ENCODE results near the gene KMT2B. TPM values are rescaled to one million over a fixed set of nuclear protein-coding genes. Genes with fewer than 3 reads are reported as not detected.

KMT2B gene
- total RNA-seq, 4 donors from 2014 or later, result 7.3 to 26.6 (median 15.1) TPM

DNA sequence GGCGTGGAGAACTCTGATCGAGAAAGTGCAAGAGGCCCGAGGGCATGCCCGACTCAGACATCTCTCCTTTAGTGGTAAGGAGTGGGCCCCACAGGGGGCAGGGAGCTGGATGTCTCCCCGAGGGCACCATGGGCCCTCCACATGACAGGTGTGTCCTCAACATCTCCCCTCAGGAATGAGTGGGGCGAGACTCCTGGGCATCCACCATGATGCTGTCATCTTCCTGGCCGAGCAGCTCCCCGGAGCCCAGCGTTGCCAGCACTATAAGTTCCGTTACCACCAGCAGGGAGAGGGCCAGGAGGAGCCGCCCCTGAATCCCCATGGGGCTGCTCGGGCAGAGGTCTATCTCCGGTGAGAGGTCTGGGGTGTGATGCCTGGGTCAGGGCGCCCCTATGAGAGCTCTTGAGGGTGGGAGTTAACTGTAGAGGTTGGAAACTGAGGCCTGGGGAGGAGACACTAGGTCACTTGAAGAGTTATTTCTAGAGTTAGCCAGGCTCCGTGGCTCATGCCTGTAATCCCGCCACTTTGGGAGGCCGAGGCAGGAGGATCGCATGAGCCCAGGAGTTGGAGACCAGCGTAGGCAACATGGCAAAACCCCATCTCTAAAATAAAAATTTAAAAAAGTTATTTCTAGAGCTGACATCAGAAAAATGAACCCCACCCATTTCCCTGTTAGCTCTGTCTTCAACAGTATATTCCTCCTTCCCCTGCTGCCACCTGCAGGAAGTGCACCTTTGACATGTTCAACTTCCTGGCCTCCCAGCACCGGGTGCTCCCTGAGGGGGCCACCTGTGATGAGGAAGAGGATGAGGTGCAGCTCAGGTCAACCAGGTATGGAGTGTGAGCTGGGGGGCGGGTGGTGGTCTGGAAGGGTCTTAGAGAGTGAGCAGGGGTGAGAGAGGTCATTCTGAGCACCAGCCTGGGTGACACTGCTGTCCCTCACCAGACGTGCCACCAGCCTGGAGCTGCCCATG, 19.4 kb downstream of the KMT2B start:
- TF ChIP-seq, protein P1, sequence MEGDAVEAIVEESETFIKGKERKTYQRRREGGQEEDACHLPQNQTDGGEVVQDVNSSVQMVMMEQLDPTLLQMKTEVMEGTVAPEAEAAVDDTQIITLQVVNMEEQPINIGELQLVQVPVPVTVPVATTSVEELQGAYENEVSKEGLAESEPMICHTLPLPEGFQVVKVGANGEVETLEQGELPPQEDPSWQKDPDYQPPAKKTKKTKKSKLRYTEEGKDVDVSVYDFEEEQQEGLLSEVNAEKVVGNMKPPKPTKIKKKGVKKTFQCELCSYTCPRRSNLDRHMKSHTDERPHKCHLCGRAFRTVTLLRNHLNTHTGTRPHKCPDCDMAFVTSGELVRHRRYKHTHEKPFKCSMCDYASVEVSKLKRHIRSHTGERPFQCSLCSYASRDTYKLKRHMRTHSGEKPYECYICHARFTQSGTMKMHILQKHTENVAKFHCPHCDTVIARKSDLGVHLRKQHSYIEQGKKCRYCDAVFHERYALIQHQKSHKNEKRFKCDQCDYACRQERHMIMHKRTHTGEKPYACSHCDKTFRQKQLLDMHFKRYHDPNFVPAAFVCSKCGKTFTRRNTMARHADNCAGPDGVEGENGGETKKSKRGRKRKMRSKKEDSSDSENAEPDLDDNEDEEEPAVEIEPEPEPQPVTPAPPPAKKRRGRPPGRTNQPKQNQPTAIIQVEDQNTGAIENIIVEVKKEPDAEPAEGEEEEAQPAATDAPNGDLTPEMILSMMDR (IDR thresholded peaks at IDR 0.05; ENCODE audit: low read depth), result no peak

DNA sequence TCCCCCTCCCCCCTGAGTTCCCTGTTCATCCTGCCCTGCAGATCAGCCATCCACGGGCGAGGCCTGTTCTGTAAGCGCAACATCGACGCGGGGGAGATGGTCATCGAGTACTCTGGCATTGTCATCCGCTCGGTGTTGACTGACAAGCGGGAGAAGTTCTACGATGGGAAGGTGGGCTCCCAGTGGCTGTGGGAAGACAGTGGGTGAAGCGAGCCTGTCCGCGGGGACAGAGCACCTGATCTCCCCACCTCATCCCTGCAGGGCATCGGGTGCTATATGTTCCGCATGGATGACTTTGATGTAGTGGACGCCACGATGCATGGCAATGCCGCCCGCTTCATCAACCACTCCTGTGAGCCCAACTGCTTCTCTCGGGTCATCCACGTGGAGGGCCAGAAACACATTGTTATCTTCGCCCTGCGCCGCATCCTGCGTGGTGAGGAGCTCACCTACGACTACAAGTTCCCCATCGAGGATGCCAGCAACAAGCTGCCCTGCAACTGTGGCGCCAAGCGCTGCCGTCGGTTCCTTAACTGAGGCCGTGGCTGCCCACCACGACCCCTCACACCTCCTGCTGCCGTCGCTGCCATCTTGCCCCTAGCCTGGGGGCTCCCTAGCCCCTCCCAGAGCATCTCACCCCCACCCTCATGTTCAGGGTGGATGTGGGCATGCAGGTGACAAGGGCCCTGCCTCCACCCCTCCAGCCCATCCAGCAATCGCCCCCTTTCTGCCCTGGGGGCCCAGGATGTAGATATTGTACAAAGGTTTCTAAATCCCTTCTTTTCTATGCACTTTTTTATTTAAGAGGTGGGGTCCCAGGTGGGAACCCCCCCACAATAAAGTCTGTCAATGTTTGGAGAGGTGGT, 20.5 kb downstream of the KMT2B start:
- TF ChIP-seq, protein P1 (IDR thresholded peaks at IDR 0.05; ENCODE audit: low read depth), result no peak

DNA sequence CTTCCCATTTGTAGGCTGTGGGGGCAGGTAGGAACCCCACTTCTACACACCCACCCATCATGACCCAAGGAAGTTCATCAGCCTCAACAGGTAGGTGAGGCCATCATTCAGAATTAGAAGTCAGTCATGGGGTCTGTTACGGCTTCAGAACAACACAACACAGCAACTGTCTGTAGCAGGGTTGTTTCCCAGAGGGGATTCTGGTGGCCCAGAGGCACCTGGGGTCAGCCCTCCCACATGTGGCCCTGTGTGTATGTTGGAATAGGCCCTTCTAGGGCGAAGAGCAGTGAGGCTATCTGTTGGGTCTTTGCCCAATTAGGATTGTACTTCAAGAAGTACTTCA, 21.1 kb downstream of the KMT2B start:
- TF ChIP-seq, protein P1 (IDR thresholded peaks at IDR 0.05; ENCODE audit: low read depth), result no peak

GRCh38 chr19:35739275-35740107, 21.7 kb downstream of the KMT2B start:
- TF ChIP-seq, protein P1 (IDR thresholded peaks at IDR 0.05; ENCODE audit: low read depth), result no peak

- TF ChIP-seq, protein P1 (IDR thresholded peaks at IDR 0.05; ENCODE audit: low read depth), result no peak
Measured at GRCh38 chr19:35740108-35740422, 22.3 kb downstream of the KMT2B start.

DNA sequence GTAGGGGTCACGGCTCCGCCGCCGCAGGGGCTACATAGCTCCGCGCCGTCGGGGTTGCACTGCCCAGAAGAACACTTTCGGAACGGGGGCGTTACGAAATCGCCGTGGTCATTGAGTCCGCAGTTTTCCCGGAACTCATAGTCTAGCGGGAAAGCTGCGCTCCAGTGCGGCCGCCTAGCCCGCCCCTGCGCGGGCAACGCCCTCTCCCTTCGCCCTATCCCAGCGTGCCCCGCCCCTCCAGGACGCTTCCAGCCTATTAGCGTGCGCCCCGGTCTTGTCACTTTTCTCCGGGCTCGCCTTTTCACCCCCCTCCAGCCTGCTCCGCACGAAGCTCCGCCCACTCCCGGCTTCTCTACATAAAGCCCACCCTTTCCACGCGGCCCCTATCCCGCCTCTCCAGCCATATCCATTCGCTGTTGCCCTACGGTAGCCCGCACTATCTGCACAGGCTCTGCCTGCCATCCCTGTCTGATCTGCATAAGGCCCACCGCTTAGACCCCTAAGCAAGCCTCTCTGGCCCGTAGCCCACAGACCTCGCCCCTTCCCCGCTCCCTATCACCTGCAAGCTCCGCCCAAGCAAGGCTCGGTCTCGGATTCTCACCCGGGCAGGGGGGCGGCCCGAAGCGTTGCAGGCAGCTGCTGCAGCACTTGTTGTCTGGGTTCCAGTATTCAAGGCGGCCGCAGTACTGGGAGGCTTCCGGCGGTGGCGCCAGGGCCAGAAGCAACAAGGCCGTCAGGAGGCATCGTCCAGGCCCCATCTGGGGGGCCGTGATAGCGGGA, 22.8 kb downstream of the KMT2B start:
- TF ChIP-seq, protein P1 (IDR thresholded peaks at IDR 0.05; ENCODE audit: low read depth), result no peak

Measured in subcutaneous adipose tissue (tissue), 4 donors.